Thoracic aorta (tissue), 2 donors: ENCODE data around the gene GATAD2B. TPM values are rescaled to one million over a fixed set of nuclear protein-coding genes. Genes with fewer than 3 reads are reported as not detected.

Experiments used
- ATAC-seq: fragments of 150-250 bp; one replicate; pipeline ENCODE4 v1.8.0; 2017; ENCODE audit warnings: low read depth; ENCODE audit not compliant: insufficient number of reproducible peaks, low FRiP score
- DNase-seq: peaks from one replicate; pipeline ENCODE4 v3.0.0-alpha.2; 2020; ENCODE audit warnings: low spot score
- H3K27ac ChIP-seq, 2 donors: fragments of 200-600 bp; sonication (generic); 1 replicate in 1 of 2; 2 replicates in 1 of 2; pipeline ENCODE4 v1.5.1; 2016; ENCODE audit warnings: mild to moderate bottlenecking in 2 of 2, moderate library complexity in 2 of 2
- H3K27me3 ChIP-seq: fragments of 200-600 bp; sonication (generic); replicated peaks from 2 replicates; pipeline ENCODE4 v1.6.0; 2016; ENCODE audit warnings: mild to moderate bottlenecking; ENCODE audit not compliant: insufficient read depth
- H3K36me3 ChIP-seq: fragments of 200-600 bp; sonication (generic); one replicate; pipeline ENCODE4 v1.5.1; 2016
- H3K4me1 ChIP-seq, 2 donors: fragments of 200-600 bp; sonication (generic); 1 replicate in 1 of 2; 2 replicates in 1 of 2; pipeline versions ENCODE4 v1.5.1 to v1.6.0; 2016; ENCODE audit warnings: low read depth in 2 of 2, mild to moderate bottlenecking in 1 of 2; ENCODE audit not compliant: control insufficient read depth in 1 of 2
- H3K4me3 ChIP-seq: fragments of 200-600 bp; sonication (generic); 2 replicates; pipeline ENCODE4 v1.5.1; 2016; ENCODE audit warnings: mild to moderate bottlenecking
- H3K9me3 ChIP-seq: fragments of 200-600 bp; sonication (generic); 2 replicates; pipeline ENCODE4 v1.5.1; 2016
- CTCF ChIP-seq: fragments of 200-600 bp; sonication (generic); IDR thresholded peaks from one replicate; pipeline ENCODE4 v1.5.1; 2019; ENCODE audit warnings: antibody characterized with exemption
- total RNA-seq, 2 donors: library from RNA; depleted of rRNA; stranded (reverse); fragments of >200 nt; gene quantifications; one replicate each; pipeline versions ENCODE4 v1.1.0 to v1.2.3, GENCODE V29; 2016

Gene GATAD2B
- total RNA-seq, 2 donors from 2014 or later: 22.7 to 31.5 TPM

GRCh38 chr1:153880962-153881361 lies 41.8 kb downstream of the GATAD2B start:
- ATAC-seq (peak; percentile 80), DNase-seq (peak; percentile 59)
- peak overlapping the region; percentile 48 for H3K4me3 ChIP-seq
- no peak for TF ChIP-seq CTCF
- H3K9me3 ChIP-seq: no peaks in the 10 kb centered on the region
- H3K27ac ChIP-seq: no peak overlapping the region
- no peaks in the 10 kb centered on the region for H3K36me3 ChIP-seq
- peaks cover 24 to 31% of the 10 kb centered on the region in 2 donors for H3K4me1 ChIP-seq
- no peaks in the 10 kb centered on the region for H3K27me3 ChIP-seq

GRCh38 chr1:153880024-153880423 lies 42.7 kb downstream of the GATAD2B start:
- H3K36me3 ChIP-seq: peaks cover 3% of the 10 kb centered on the region
- H3K27ac ChIP-seq: no peak overlapping the region
- H3K4me3 ChIP-seq: no peak overlapping the region
- no peak for TF ChIP-seq CTCF
- ATAC-seq: no peak
- H3K9me3 ChIP-seq: no peaks in the 10 kb centered on the region
- H3K27me3 ChIP-seq: no peaks in the 10 kb centered on the region
- DNase-seq: no peak
- peaks cover 24 to 31% of the 10 kb centered on the region in 2 donors for H3K4me1 ChIP-seq

- Histone ChIP-seq H3K27me3 (no peaks in the 10 kb centered on the region), H3K36me3 (peaks cover 5% of the 10 kb centered on the region), H3K4me1 (peaks cover 15 to 24% of the 10 kb centered on the region in 2 donors), H3K27ac (no peak overlapping the region), H3K9me3 (no peaks in the 10 kb centered on the region), H3K4me3 (no peak overlapping the region)
- DNase-seq (no peak), ATAC-seq (no peak)
- TF ChIP-seq CTCF: no peak
Observed at GRCh38 chr1:153877112-153877511, 45.7 kb downstream of the GATAD2B start.

GRCh38 chr1:153872934-153873333 lies 49.8 kb downstream of the GATAD2B start:
- DNase-seq: no peak
- Histone ChIP-seq H3K9me3 (no peaks in the 10 kb centered on the region), H3K4me3 (no peak overlapping the region), H3K36me3 (peaks cover 5% of the 10 kb centered on the region), H3K27ac (no peak overlapping the region), H3K27me3 (no peaks in the 10 kb centered on the region), H3K4me1 (peaks cover 0 to 6% of the 10 kb centered on the region in 2 donors)
- ATAC-seq: no peak
- no peak for TF ChIP-seq CTCF

GRCh38 chr1:153872331-153872730 lies 50.4 kb downstream of the GATAD2B start:
- no peak for ATAC-seq
- Histone ChIP-seq H3K36me3 (peaks cover 5% of the 10 kb centered on the region), H3K4me3 (no peak overlapping the region), H3K27ac (no peak overlapping the region), H3K4me1 (peaks cover 0 to 6% of the 10 kb centered on the region in 2 donors), H3K9me3 (no peaks in the 10 kb centered on the region), H3K27me3 (no peaks in the 10 kb centered on the region)
- TF ChIP-seq CTCF: no peak
- no peak for DNase-seq
